ENCODE data around the gene GCH1.

- TF ChIP-seq SUZ12 (IDR thresholded peaks at IDR 0.05; ENCODE audit: extremely low read depth, insufficient read depth, insufficient read length) (no peak), YY1 (IDR thresholded peaks at IDR 0.05; ENCODE audit: insufficient read depth, insufficient read length) (no peak)
Measured at GRCh38 chr14:54805070-54805444, 97.6 kb downstream of the GCH1 start.

Measured in NT2/D1 (cell line).